Hepatocyte (in vitro differentiated cells): ENCODE measurements around the gene PIK3R1. TPM values are rescaled to one million over a fixed set of nuclear protein-coding genes. Genes with fewer than 3 reads are reported as not detected.
A peak's percentile ranks its signal among the peaks of the same experiment; 100 is the strongest.

Experiments used
- DNase-seq: peaks from one replicate; pipeline ENCODE4 v3.0.0-alpha.2; 2016; ENCODE audit warnings: low spot score
- H2AFZ ChIP-seq: fragments of 200-600 bp; sonication (generic); 2 replicates; pipeline ENCODE4 v1.6.0; 2016; ENCODE audit warnings: antibody characterized with exemption, mild to moderate bottlenecking
- H3K27ac ChIP-seq: fragments of 200-600 bp; sonication (generic); 2 replicates; pipeline ENCODE4 v1.5.1; 2016; ENCODE audit warnings: mild to moderate bottlenecking
- H3K27me3 ChIP-seq: fragments of 200-600 bp; sonication (generic); 2 replicates; pipeline ENCODE4 v1.6.1; 2016
- H3K36me3 ChIP-seq: fragments of 200-600 bp; sonication (generic); replicated peaks from 2 replicates; pipeline ENCODE4 v1.5.1; 2016; ENCODE audit warnings: low read depth; ENCODE audit not compliant: insufficient read depth
- H3K4me1 ChIP-seq: fragments of 200-600 bp; sonication (generic); 2 replicates; pipeline ENCODE4 v1.5.1; 2016; ENCODE audit warnings: mild to moderate bottlenecking, moderate library complexity; ENCODE audit not compliant: insufficient read depth
- H3K4me2 ChIP-seq: fragments of 200-600 bp; sonication (generic); 2 replicates; pipeline ENCODE4 v1.6.0; 2016
- H3K4me3 ChIP-seq: fragments of 200-600 bp; sonication (generic); 2 replicates; pipeline ENCODE4 v1.5.1; 2016; ENCODE audit warnings: mild to moderate bottlenecking
- H3K79me2 ChIP-seq: fragments of 200-600 bp; sonication (generic); 2 replicates; pipeline ENCODE4 v1.6.0; 2017; ENCODE audit warnings: mild to moderate bottlenecking
- H3K9me2 ChIP-seq: fragments of 200-600 bp; sonication (generic); replicated peaks from 2 replicates; pipeline ENCODE4 v1.6.0; 2017; ENCODE audit warnings: mild to moderate bottlenecking; ENCODE audit not compliant: insufficient read depth
- H3K9me3 ChIP-seq: fragments of 200-600 bp; sonication (generic); 2 replicates; pipeline ENCODE4 v1.5.1; 2016; ENCODE audit warnings: low read depth, mild to moderate bottlenecking
- H4K20me1 ChIP-seq: fragments of 200-600 bp; sonication (generic); 2 replicates; pipeline ENCODE4 v1.6.0; 2016; ENCODE audit warnings: mild to moderate bottlenecking; ENCODE audit not compliant: insufficient read depth, poor library complexity, severe bottlenecking
- CTCF ChIP-seq: fragments of 200-600 bp; sonication (generic); IDR thresholded peaks from 2 replicates; pipeline ENCODE4 v1.5.1; 2016; ENCODE audit warnings: antibody characterized with exemption, mild to moderate bottlenecking; ENCODE audit not compliant: poor library complexity
- EZH2 ChIP-seq: fragments of 200-600 bp; sonication (generic); IDR thresholded peaks from 2 replicates; pipeline ENCODE4 v1.6.1; 2016; ENCODE audit warnings: antibody characterized with exemption, mild to moderate bottlenecking, borderline replicate concordance
- EZH2phosphoT487 ChIP-seq: fragments of 200-600 bp; sonication (generic); IDR thresholded peaks from one replicate; pipeline ENCODE4 v1.6.1; 2018; ENCODE audit warnings: antibody characterized with exemption, mild to moderate bottlenecking, low read depth, moderate library complexity; ENCODE audit not compliant: unreplicated experiment, severe bottlenecking
- WGBS: methylation state at CpG from one replicate; pipeline ENCODE4 v1.1.6; 2016; ENCODE audit warnings: low lambda C conversion rate; ENCODE audit errors: missing lambda C conversion rate; 5-methylcytosine and 5-hydroxymethylcytosine counted together
- polyA plus RNA-seq: library from polyadenylated mRNA; unstranded; fragments of >200 nt; fragmentation: Nextera tagmentation; extraction: Ambion mirVana; gene quantifications from 2 replicates; pipeline ENCODE4 v1.2.1, GENCODE V29; 2016
- total RNA-seq: library from RNA; depleted of rRNA; stranded (reverse); fragments of >200 nt; gene quantifications from 2 replicates; pipeline ENCODE4 v1.2.3, GENCODE V29; 2014

The PIK3R1 gene
- total and polyA plus RNA-seq, 2 experiments from 2014 or later: 38.9 to 109 TPM

GRCh38 chr5:68246802-68247201 lies 31.2 kb downstream of the PIK3R1 start:
- WGBS: 86% methylated on average over 3 of the region's 3 CpGs
- no peak overlapping the region for H2AFZ ChIP-seq
- H3K79me2 ChIP-seq: peaks cover 100% of the 10 kb centered on the region
- no peaks in the 10 kb centered on the region for H3K9me3 ChIP-seq
- H3K27ac ChIP-seq: no peak overlapping the region
- no peaks in the 10 kb centered on the region for H3K27me3 ChIP-seq
- H3K4me2 ChIP-seq: no peak overlapping the region
- no peak for TF ChIP-seq EZH2phosphoT487
- peak; percentile 17 for TF ChIP-seq CTCF
- no peaks in the 10 kb centered on the region for H3K9me2 ChIP-seq
- H3K36me3 ChIP-seq: no peaks in the 10 kb centered on the region
- no peak for DNase-seq
- peaks cover 29% of the 10 kb centered on the region for H3K4me1 ChIP-seq
- peaks cover 64% of the 10 kb centered on the region for H4K20me1 ChIP-seq
- H3K4me3 ChIP-seq: no peak overlapping the region

- peaks cover 37% of the 10 kb centered on the region for H3K4me1 ChIP-seq
- WGBS: 92% methylated on average over 3 of the region's 3 CpGs
- no peak overlapping the region for H2AFZ ChIP-seq
- no peak for DNase-seq
- no peaks in the 10 kb centered on the region for H3K9me3 ChIP-seq
- H3K4me3 ChIP-seq: no peak overlapping the region
- no peaks in the 10 kb centered on the region for H3K36me3 ChIP-seq
- peaks cover 99% of the 10 kb centered on the region for H3K79me2 ChIP-seq
- H4K20me1 ChIP-seq: peaks cover 56% of the 10 kb centered on the region
- no peak for TF ChIP-seq EZH2phosphoT487
- TF ChIP-seq CTCF: no peak
- no peak for TF ChIP-seq EZH2
- no peaks in the 10 kb centered on the region for H3K9me2 ChIP-seq
- no peak overlapping the region for H3K4me2 ChIP-seq
- H3K27ac ChIP-seq: no peak overlapping the region
- H3K27me3 ChIP-seq: no peaks in the 10 kb centered on the region
These were observed 32.1 kb downstream of the PIK3R1 start for GRCh38 chr5:68247627-68248026.

- Histone ChIP-seq H3K9me3 (no peaks in the 10 kb centered on the region), H3K4me3 (no peak overlapping the region), H3K4me1 (peaks cover 48% of the 10 kb centered on the region), H3K27me3 (no peaks in the 10 kb centered on the region), H3K27ac (no peak overlapping the region), H3K79me2 (peaks cover 98% of the 10 kb centered on the region), H4K20me1 (peaks cover 46% of the 10 kb centered on the region), H2AFZ (no peak overlapping the region), H3K36me3 (no peaks in the 10 kb centered on the region), H3K9me2 (no peaks in the 10 kb centered on the region), H3K4me2 (no peak overlapping the region)
- TF ChIP-seq EZH2 (no peak), CTCF (no peak), EZH2phosphoT487 (no peak)
- DNase-seq: no peak
- WGBS: 95% methylated on average over 2 of the region's 2 CpGs
These were observed 33.3 kb downstream of the PIK3R1 start for GRCh38 chr5:68248896-68249295.

GRCh38 chr5:68249520-68249919 lies 34.0 kb downstream of the PIK3R1 start:
- Histone ChIP-seq H3K36me3 (no peaks in the 10 kb centered on the region), H3K9me2 (no peaks in the 10 kb centered on the region), H3K79me2 (peaks cover 98% of the 10 kb centered on the region), H4K20me1 (peaks cover 47% of the 10 kb centered on the region), H3K4me3 (no peak overlapping the region), H3K27ac (no peak overlapping the region), H3K4me2 (no peak overlapping the region), H3K4me1 (peaks cover 54% of the 10 kb centered on the region), H3K9me3 (no peaks in the 10 kb centered on the region), H2AFZ (no peak overlapping the region), H3K27me3 (no peaks in the 10 kb centered on the region)
- no peak for DNase-seq
- TF ChIP-seq EZH2: no peak
- no peak for TF ChIP-seq EZH2phosphoT487
- no peak for TF ChIP-seq CTCF
- 84% methylated on average over 2 of the region's 2 CpGs for WGBS
